Endodermal cell (in vitro differentiated cells): ENCODE measurements around the gene FGF12. TPM values are rescaled to one million over a fixed set of nuclear protein-coding genes. Genes with fewer than 3 reads are reported as not detected.

Experiments used
- DNase-seq: peaks from one replicate; pipeline ENCODE4 v3.0.0-alpha.2; 2017
- H3K27ac ChIP-seq: 2 replicates; pipeline ENCODE4 v1.5.1; 2013; ENCODE audit warnings: mild to moderate bottlenecking, low read depth, low read length, moderate library complexity
- H3K27me3 ChIP-seq: 2 replicates; pipeline ENCODE4 v1.6.1; 2013; ENCODE audit warnings: mild to moderate bottlenecking, low read length, moderate library complexity; ENCODE audit not compliant: insufficient read depth, control insufficient read depth, poor library complexity, severe bottlenecking
- H3K36me3 ChIP-seq: 2 replicates; pipeline ENCODE4 v1.7.0; 2013; ENCODE audit warnings: mild to moderate bottlenecking, low read length, moderate library complexity; ENCODE audit not compliant: control insufficient read depth, insufficient read depth
- H3K4me1 ChIP-seq: one replicate; pipeline ENCODE4 v1.7.0; 2013; ENCODE audit warnings: low read length; ENCODE audit not compliant: control insufficient read depth, insufficient read depth
- H3K4me3 ChIP-seq: 2 replicates; pipeline ENCODE4 v1.5.1; 2013; ENCODE audit warnings: mild to moderate bottlenecking, low read length, moderate library complexity
- H3K9ac ChIP-seq: 2 replicates; pipeline ENCODE4 v1.6.1; 2013; ENCODE audit warnings: mild to moderate bottlenecking, low read length, moderate library complexity; ENCODE audit not compliant: poor library complexity, severe bottlenecking; ENCODE audit errors: extremely low read depth
- H3K9me3 ChIP-seq: 2 replicates; pipeline ENCODE4 v1.6.1; 2013; ENCODE audit warnings: mild to moderate bottlenecking, low read length, moderate library complexity; ENCODE audit not compliant: control insufficient read depth
- H3K27ac Mint-ChIP-seq: 2 replicates; pipeline ENCODE4 v1.8.0; 2020; ENCODE audit warnings: mixed read lengths
- H3K27me3 Mint-ChIP-seq: 2 replicates; pipeline ENCODE4 v1.8.0; 2021; ENCODE audit warnings: mild to moderate bottlenecking, mixed read lengths; ENCODE audit not compliant: insufficient read depth
- H3K36me3 Mint-ChIP-seq: 2 replicates; pipeline ENCODE4 v1.8.0; 2020; ENCODE audit warnings: low read depth, mixed read lengths
- H3K4me1 Mint-ChIP-seq: 2 replicates; pipeline ENCODE4 v1.8.0; 2020; ENCODE audit warnings: mixed read lengths
- H3K4me3 Mint-ChIP-seq: 2 replicates; pipeline ENCODE4 v1.8.0; 2020; ENCODE audit warnings: mild to moderate bottlenecking, moderate library complexity, mixed read lengths
- H3K9me3 Mint-ChIP-seq: 2 replicates; pipeline ENCODE4 v1.8.0; 2020; ENCODE audit warnings: mild to moderate bottlenecking, mixed read lengths
- CTCF ChIP-seq: fragments of 200-600 bp; sonication (generic); conservative IDR thresholded peaks from 2 replicates; pipeline ENCODE4 v1.5.0; 2021; ENCODE audit warnings: antibody characterized with exemption, mild to moderate bottlenecking
- WGBS, 2 experiments: methylation state at CpG; one replicate each; pipeline versions ENCODE4 v1.1.5 to v1.1.7; 2013; ENCODE audit warnings: missing lambda C conversion rate in 2 of 2, mixed read lengths in 1 of 2; ENCODE audit not compliant: insufficient coverage in 1 of 2, insufficient read length in 1 of 2; 5-methylcytosine and 5-hydroxymethylcytosine counted together
- total RNA-seq, 2 donors: library from RNA; stranded (reverse); fragmentation: NEBNext Ultra II Directional in 1 of 2; extraction: Animal tissue kit (Norgen Biotek cat#: 25700) in 1 of 2; gene quantifications; 2 replicates in 1 of 2; 3 replicates in 1 of 2; pipeline ENCODE4 v1.2.1, GENCODE V29; 2021

FGF12 gene
- total RNA-seq, 2 donors from 2014 or later: 22.9 to 25.2 TPM

- WGBS, 2 experiments: 80 to 88% methylated on average over 4 of the region's 4 CpGs
- Histone ChIP-seq H3K9me3 (peaks cover 20% of the 10 kb centered on the region), H3K9ac (no peak overlapping the region), H3K27ac (no peak overlapping the region), H3K4me1 (no peaks in the 10 kb centered on the region), H3K36me3 (no peaks in the 10 kb centered on the region), H3K27me3 (no peaks in the 10 kb centered on the region), H3K4me3 (no peak overlapping the region)
- H3K9me3 Mint-ChIP-seq: peaks cover 28% of the 10 kb centered on the region
- no peak for TF ChIP-seq CTCF
- peaks cover 3% of the 10 kb centered on the region for H3K36me3 Mint-ChIP-seq
- no peak overlapping the region for H3K27ac Mint-ChIP-seq
- no peak for DNase-seq
- no peak overlapping the region for H3K4me3 Mint-ChIP-seq
- no peaks in the 10 kb centered on the region for H3K27me3 Mint-ChIP-seq
- H3K4me1 Mint-ChIP-seq: no peaks in the 10 kb centered on the region
Measured at GRCh38 chr3:192607798-192608197, 119.5 kb downstream of the FGF12 start.

DNA sequence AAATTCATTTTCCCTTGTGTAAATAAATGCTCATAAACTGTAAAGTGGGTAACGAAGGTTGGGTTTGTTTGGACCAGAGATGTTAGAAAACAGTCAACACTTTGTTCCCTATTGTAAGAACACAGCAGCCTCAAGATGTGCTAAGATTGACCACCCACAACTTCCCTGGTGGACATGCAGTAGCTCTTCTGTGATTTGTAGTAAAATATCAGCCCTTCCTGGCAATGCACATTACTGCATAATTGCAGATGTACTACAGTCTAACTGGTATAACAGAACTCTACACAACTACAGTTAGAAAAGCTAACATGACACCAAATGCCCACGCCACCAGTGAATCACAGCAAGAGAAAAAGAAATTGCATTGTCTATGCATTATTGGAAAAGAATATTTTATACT lies 129.4 kb downstream of the FGF12 start:
- no peaks in the 10 kb centered on the region for H3K36me3 Mint-ChIP-seq
- Histone ChIP-seq H3K27me3 (no peaks in the 10 kb centered on the region), H3K9me3 (peaks cover 23% of the 10 kb centered on the region), H3K27ac (no peak overlapping the region), H3K4me1 (no peaks in the 10 kb centered on the region), H3K9ac (no peak overlapping the region), H3K36me3 (no peaks in the 10 kb centered on the region), H3K4me3 (no peak overlapping the region)
- peak overlapping the region; percentile 38 for H3K27ac Mint-ChIP-seq
- H3K27me3 Mint-ChIP-seq: no peaks in the 10 kb centered on the region
- TF ChIP-seq CTCF: no peak
- H3K4me1 Mint-ChIP-seq: peaks cover 14% of the 10 kb centered on the region
- no peak overlapping the region for H3K4me3 Mint-ChIP-seq
- 95 to 100% methylated on average over 2 of the region's 2 CpGs for WGBS, 2 experiments
- DNase-seq: no peak
- H3K9me3 Mint-ChIP-seq: peaks cover 22% of the 10 kb centered on the region

GRCh38 chr3:192597506-192597905 lies 129.8 kb downstream of the FGF12 start:
- Mint-ChIP-seq H3K4me1 (peaks cover 14% of the 10 kb centered on the region), H3K4me3 (no peak overlapping the region), H3K9me3 (peaks cover 18% of the 10 kb centered on the region), H3K36me3 (no peaks in the 10 kb centered on the region), H3K27ac (peak overlapping the region; percentile 38), H3K27me3 (no peaks in the 10 kb centered on the region)
- H3K27ac ChIP-seq: no peak overlapping the region
- no peaks in the 10 kb centered on the region for H3K36me3 ChIP-seq
- no peak for TF ChIP-seq CTCF
- no peak for DNase-seq
- no peaks in the 10 kb centered on the region for H3K4me1 ChIP-seq
- no peak overlapping the region for H3K9ac ChIP-seq
- H3K4me3 ChIP-seq: no peak overlapping the region
- WGBS, 2 experiments: 83 to 84% methylated on average over 1 to 2 of the region's 2 CpGs
- H3K9me3 ChIP-seq: peaks cover 19% of the 10 kb centered on the region
- H3K27me3 ChIP-seq: no peaks in the 10 kb centered on the region
